GM10847 (cell line): ENCODE results near the gene VIPR2.

ENCODE experiments used
- POLR2A ChIP-seq: IDR thresholded peaks from 2 replicates; pipeline ENCODE4 v1.6.1; 2011; ENCODE audit not compliant: insufficient read length; ENCODE audit errors: extremely low read depth

Gene VIPR2

DNA sequence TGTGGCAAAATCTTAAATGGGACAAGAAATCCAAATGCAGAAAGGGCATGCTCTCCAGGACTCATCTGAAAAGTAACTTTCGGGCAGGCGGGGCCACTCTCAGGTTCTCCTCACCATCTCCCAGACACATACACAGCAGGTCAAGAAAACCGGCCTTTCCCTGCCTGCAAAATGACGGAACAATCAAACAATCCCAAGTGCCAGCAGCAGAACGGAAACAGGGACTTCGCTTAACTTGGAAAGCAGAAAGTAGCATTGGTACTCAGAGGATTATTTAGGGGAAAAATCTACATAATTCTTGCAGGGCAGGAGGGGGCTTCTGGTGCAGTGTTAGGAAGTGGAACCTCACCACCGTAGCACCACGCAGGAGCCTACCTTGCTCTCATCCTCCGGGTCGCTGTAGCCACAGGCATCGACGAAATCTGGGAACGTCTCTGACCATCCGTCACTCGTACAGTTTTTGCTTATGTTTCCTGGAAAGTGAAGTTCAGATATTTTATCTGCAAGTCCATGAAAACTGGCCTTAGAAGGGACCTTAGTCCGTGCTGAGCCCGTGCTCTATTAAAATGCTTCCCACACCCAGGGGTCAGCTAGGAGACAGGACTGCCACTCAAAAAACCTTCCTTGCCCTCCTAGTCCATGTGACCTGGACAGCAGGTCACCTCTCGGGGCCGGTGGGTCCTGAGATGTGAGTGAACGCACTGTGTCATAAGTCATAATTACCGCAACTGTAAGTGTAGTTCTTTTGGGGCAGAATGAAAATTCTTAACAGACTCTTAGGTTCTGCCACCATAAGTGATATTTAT is 41.1 kb downstream of the VIPR2 start:
- TF ChIP-seq POLR2A: no peak

DNA sequence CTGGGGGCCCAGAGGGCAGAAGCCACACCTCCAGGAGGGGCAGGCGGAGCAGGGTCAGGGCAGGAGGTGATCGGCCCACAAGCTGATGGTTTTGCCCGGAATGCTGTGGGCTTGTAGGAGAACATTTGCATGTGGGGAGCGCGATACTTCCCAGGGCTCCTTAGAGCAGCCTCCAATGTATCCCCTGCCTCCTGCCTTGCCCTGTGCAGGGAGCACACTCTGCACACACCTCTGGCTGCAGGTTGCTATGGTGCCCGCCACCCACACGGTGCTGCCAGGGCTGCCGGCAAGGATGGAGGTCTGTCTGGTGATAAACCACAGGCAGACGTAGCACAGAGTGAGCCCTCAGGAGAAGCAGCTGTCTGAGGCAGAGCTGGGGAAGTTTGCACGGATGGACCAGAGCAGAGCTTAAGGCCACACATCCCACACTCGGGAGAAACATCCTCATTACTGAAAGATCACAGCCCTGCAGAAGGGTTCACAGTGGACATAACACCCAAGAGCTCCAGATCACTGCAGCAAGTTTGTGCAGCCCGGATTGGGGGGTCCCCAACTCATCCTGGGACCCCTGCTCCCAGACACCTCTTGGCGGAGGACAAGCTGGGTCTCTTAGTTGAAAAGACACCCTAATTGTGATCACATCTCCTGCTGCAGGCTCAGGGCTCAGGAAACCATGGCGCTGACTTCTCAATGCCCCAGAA is 41.8 kb downstream of the VIPR2 start:
- TF ChIP-seq POLR2A: no peak

DNA sequence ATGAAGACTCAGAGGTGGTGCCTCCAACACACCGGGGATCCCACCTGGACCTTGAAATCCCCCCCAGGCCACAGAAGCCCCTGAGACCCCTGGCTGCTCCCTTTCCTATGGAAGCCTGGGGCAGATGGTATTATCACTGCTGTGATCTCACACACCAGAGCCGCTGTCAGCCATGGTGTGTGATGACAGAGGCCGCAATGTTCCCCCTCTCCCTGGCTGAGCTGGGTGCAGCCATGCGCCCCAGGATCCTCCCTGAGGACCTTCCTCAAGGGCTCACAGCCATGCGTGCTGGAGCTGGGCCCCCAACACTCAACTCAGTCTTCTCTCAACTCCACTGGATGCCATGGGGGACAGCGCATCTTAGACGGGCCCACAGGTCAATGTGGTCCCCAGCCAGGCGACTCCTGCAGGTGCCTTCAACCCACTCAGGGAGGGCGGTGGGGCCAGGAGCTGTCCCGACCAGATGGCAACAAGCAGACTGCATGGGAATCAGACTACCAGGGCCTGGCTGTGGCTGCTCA is 44.9 kb downstream of the VIPR2 start:
- TF ChIP-seq POLR2A: no peak

DNA sequence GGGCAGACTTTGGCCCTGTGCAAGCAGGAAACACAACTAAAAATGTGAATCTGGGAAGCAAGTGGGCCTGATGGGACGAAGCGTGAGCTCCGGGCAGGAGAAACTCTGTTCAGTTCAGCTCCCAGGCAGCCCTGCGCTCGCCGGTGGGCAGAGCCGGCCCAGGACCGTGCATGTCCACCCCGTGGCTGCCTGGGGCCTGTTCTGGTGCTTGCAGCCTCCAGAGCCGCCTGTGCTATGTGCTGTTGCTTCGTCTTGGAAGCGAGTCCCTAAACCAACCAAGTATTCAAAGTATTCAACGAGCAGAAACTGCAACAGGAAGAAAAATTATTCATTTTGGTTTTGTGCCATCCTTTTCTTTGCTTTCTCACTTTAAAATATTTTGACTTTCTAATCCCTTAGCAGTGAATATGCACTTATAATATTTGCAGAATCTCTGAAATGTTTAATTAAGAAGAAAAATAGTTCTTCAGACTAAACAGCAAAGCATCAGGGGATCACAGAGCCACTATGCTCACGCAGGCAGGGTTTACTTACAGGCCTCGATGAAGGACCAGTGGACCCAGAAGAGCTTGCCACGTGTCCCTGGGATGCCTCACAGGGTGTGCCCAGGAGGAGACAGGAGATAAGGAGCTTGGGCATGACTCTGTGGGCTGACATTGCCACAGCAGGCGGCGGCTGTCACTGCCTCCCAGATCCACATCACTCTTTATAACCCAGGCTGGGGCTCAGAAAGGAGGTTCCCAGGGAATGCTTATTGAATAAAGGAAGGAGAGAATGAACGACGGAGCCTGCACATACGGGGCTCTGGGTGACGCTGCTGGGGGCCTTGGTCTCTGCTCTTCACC is 45.6 kb downstream of the VIPR2 start:
- TF ChIP-seq POLR2A: no peak

- no peak for TF ChIP-seq POLR2A
These were observed 46.3 kb downstream of the VIPR2 start for GRCh38 chr7:159098424-159098786.

- TF ChIP-seq POLR2A: no peak
These were observed 46.8 kb downstream of the VIPR2 start for GRCh38 chr7:159097661-159098423.

- no peak for TF ChIP-seq POLR2A
These were observed 47.7 kb downstream of the VIPR2 start for GRCh38 chr7:159096736-159097581.

- no peak for TF ChIP-seq POLR2A
These were observed 48.7 kb downstream of the VIPR2 start for GRCh38 chr7:159095979-159096411.

GRCh38 chr7:159094919-159095915 is 49.5 kb downstream of the VIPR2 start:
- no peak for TF ChIP-seq POLR2A

DNA sequence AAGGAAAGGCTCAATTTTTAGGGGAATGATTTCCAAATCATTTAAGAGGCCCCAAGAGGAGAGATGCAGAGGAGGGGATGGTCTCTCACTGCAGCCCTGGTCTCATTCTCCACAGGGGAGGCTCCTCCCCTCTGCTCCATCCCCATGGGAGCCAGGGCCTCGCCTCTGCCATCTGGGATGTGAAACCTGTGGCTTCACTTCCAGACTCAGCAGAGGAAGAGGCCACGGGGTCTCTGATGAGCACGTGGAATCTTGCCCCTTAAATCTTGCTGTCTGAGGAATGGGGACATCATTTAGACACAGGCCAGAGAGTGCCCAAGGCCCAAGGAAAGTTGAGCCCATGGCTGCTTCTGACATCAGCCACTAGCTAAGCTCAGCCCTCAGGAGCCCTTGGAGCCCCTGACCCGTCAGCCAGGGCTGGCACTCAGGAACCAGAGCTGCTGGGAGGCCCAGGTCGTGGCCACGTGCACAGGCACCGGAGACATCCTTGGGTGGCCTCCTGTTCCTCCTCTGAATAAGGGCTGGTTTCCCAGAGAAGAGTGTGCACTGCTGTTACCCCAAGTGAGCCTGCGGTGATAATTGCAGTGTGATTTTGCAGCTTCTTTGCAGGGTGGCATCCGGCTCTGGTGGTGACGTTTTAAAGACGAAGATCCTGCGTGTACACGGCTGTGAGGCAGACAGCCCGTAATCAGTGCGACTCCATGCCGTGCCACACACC is 50.5 kb downstream of the VIPR2 start:
- TF ChIP-seq POLR2A: no peak

- TF ChIP-seq POLR2A: no peak
These were observed 51.2 kb downstream of the VIPR2 start for GRCh38 chr7:159093351-159093971.

DNA sequence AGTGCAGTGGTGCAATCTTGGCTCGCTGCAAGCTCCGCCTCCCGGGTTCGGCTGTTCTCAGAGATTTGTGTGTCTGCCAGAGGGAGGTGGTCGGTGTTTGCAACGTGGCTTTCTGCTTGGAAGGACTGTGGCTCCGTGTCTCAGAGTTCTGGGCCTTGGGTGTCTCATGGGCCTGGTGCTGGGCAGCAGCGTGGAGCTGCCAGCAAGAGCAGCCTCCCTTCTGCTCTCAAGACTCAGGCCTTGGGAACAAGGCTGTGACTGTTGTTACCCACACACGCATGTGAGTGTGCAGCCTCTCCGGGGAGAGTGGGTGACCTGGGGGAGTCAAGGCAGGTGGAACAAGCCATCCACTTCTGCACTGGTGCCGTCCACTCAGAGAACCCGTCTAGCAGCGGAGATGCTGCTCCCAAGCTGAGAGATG is 52.0 kb downstream of the VIPR2 start:
- TF ChIP-seq POLR2A: no peak
